Activated CD8-positive, alpha-beta memory T cell treated with anti-CD3 and anti-CD28 coated beads, Interleukin-2, amount 10 ng/mL, durations not matched to agents 7 days and 5 days (primary cell): ENCODE results near the gene ECE1. TPM values are rescaled to one million over a fixed set of nuclear protein-coding genes. Genes with fewer than 3 reads are reported as not detected.

Source experiments
- ATAC-seq: fragments of 150-1000 bp; cut with Tn5 transposase; one replicate; pipeline ENCODE4 v1.10.0; 2021; ENCODE audit warnings: moderate library complexity
- CTCF ChIA-PET: fragments of 350-600 bp; sonication (Branson Sonifier 250); formaldehyde crosslinking; loops from one replicate; lab custom pipeline; 2021; ENCODE audit warnings: antibody characterized with exemption; lab: Charles Lee
- DNase-seq: peaks from one replicate; pipeline ENCODE4 v3.0.0-alpha.2; 2020
- H3K27ac Mint-ChIP-seq: one replicate; pipeline ENCODE4 v1.8.0; 2021; ENCODE audit warnings: mild to moderate bottlenecking, mixed read lengths
- H3K27me3 Mint-ChIP-seq: one replicate; pipeline ENCODE4 v1.8.0; 2021; ENCODE audit warnings: mixed read lengths
- H3K36me3 Mint-ChIP-seq: one replicate; pipeline ENCODE4 v1.8.0; 2021; ENCODE audit warnings: mild to moderate bottlenecking, mixed read lengths
- H3K4me1 Mint-ChIP-seq: one replicate; pipeline ENCODE4 v1.8.0; 2021; ENCODE audit warnings: mixed read lengths
- H3K4me3 Mint-ChIP-seq: one replicate; pipeline ENCODE4 v1.8.0; 2021; ENCODE audit warnings: mild to moderate bottlenecking, moderate library complexity, mixed read lengths
- H3K9me3 Mint-ChIP-seq: one replicate; pipeline ENCODE4 v1.8.0; 2022; ENCODE audit warnings: low read depth, mixed read lengths
- total RNA-seq, 2 experiments: library from RNA; stranded (reverse); gene quantifications; one replicate each; pipeline ENCODE4 v1.2.3, GENCODE V29; 2021

ECE1 gene
- total RNA-seq, 2 experiments from 2014 or later = 46.6 to 87.5 TPM

- ATAC-seq (no peak), DNase-seq (no peak)
- H3K27me3 Mint-ChIP-seq = no peaks in the 10 kb centered on the region
- H3K27ac Mint-ChIP-seq = no peak overlapping the region
- CTCF ChIA-PET = interaction anchor here (1.0 to 2.5 kb wide), 7 partner anchors 8 to 82 kb away, joined by 3 to 16 read pairs (median 5); no protein-coding TSS in a partner anchor
- no peaks in the 10 kb centered on the region for H3K9me3 Mint-ChIP-seq
- H3K4me1 Mint-ChIP-seq = peaks cover 49% of the 10 kb centered on the region
- no peaks in the 10 kb centered on the region for H3K36me3 Mint-ChIP-seq
- no peak overlapping the region for H3K4me3 Mint-ChIP-seq
These were observed 9.6 kb upstream of the ECE1 start for GRCh38 chr1:21299780-21300395.

GRCh38 chr1:21298981-21299391, 8.7 kb upstream of the ECE1 start:
- Mint-ChIP-seq H3K27ac (no peak overlapping the region), H3K27me3 (no peaks in the 10 kb centered on the region), H3K9me3 (no peaks in the 10 kb centered on the region), H3K4me1 (peaks cover 58% of the 10 kb centered on the region), H3K4me3 (no peak overlapping the region), H3K36me3 (no peaks in the 10 kb centered on the region)
- CTCF ChIA-PET = interaction anchor here (1.0 to 2.5 kb wide), 4 partner anchors 29 to 81 kb away, joined by 4 to 16 read pairs (median 6); no protein-coding TSS in a partner anchor
- ATAC-seq = no peak
- no peak for DNase-seq

- CTCF ChIA-PET = interaction anchor here (1.5 to 2.5 kb wide), 2 partner anchors 17 to 28 kb away, joined by 3 to 16 read pairs; no protein-coding TSS in a partner anchor
- Mint-ChIP-seq H3K4me1 (peaks cover 67% of the 10 kb centered on the region), H3K36me3 (no peaks in the 10 kb centered on the region), H3K9me3 (no peaks in the 10 kb centered on the region), H3K4me3 (no peak overlapping the region), H3K27ac (no peak overlapping the region), H3K27me3 (no peaks in the 10 kb centered on the region)
- no peak for ATAC-seq
- no peak for DNase-seq
These were observed 7.7 kb upstream of the ECE1 start for GRCh38 chr1:21297975-21298374.

- Mint-ChIP-seq H3K27ac (peak overlapping the region; percentile 48), H3K27me3 (no peaks in the 10 kb centered on the region), H3K4me3 (no peak overlapping the region), H3K4me1 (peaks cover 76% of the 10 kb centered on the region), H3K36me3 (no peaks in the 10 kb centered on the region), H3K9me3 (no peaks in the 10 kb centered on the region)
- CTCF ChIA-PET = interaction anchor here (1.4 to 7.0 kb wide), 3 partner anchors 19 to 41 kb away, joined by 3 to 60 read pairs (median 3); no protein-coding TSS in a partner anchor
- DNase-seq = no peak
- ATAC-seq = no peak
These were observed 6.5 kb upstream of the ECE1 start for GRCh38 chr1:21296509-21297354.

GRCh38 chr1:21295545-21295944, 5.3 kb upstream of the ECE1 start:
- ATAC-seq = no peak
- Mint-ChIP-seq H3K36me3 (no peaks in the 10 kb centered on the region), H3K4me1 (peaks cover 83% of the 10 kb centered on the region), H3K27ac (peak overlapping the region; percentile 69), H3K4me3 (no peak overlapping the region), H3K27me3 (no peaks in the 10 kb centered on the region), H3K9me3 (no peaks in the 10 kb centered on the region)
- no peak for DNase-seq
- CTCF ChIA-PET = interaction anchor here (1.2 to 7.0 kb wide), 6 partner anchors 25 to 49 kb away, joined by 3 to 60 read pairs (median 16); no protein-coding TSS in a partner anchor

GRCh38 chr1:21295002-21295401, 4.7 kb upstream of the ECE1 start:
- H3K4me1 Mint-ChIP-seq = peaks cover 82% of the 10 kb centered on the region
- H3K27me3 Mint-ChIP-seq = no peaks in the 10 kb centered on the region
- DNase-seq (peak; percentile 66), ATAC-seq (peak; percentile 53)
- H3K9me3 Mint-ChIP-seq = no peaks in the 10 kb centered on the region
- CTCF ChIA-PET = interaction anchor here (0.7 to 7.0 kb wide), 7 partner anchors 25 to 73 kb away, joined by 3 to 60 read pairs (median 10); no protein-coding TSS in a partner anchor
- H3K36me3 Mint-ChIP-seq = no peaks in the 10 kb centered on the region
- H3K4me3 Mint-ChIP-seq = peak overlapping the region; percentile 73
- peak overlapping the region; percentile 98 for H3K27ac Mint-ChIP-seq

GRCh38 chr1:21294266-21294989, 4.2 kb upstream of the ECE1 start:
- peak; percentile 67 for ATAC-seq
- H3K36me3 Mint-ChIP-seq = no peaks in the 10 kb centered on the region
- H3K27ac Mint-ChIP-seq = peak overlapping the region; percentile 98
- H3K9me3 Mint-ChIP-seq = no peaks in the 10 kb centered on the region
- peak; percentile 90 for DNase-seq
- H3K4me1 Mint-ChIP-seq = peaks cover 80% of the 10 kb centered on the region
- peak overlapping the region; percentile 73 for H3K4me3 Mint-ChIP-seq
- H3K27me3 Mint-ChIP-seq = no peaks in the 10 kb centered on the region
- CTCF ChIA-PET = interaction anchor here (0.7 to 7.0 kb wide), 9 partner anchors 11 to 74 kb away, joined by 3 to 60 read pairs (median 6); no protein-coding TSS in a partner anchor

- peak overlapping the region; percentile 98 for H3K27ac Mint-ChIP-seq
- peak; percentile 37 for ATAC-seq
- no peaks in the 10 kb centered on the region for H3K9me3 Mint-ChIP-seq
- H3K36me3 Mint-ChIP-seq = no peaks in the 10 kb centered on the region
- H3K4me1 Mint-ChIP-seq = peaks cover 78% of the 10 kb centered on the region
- peak; percentile 84 for DNase-seq
- H3K4me3 Mint-ChIP-seq = peak overlapping the region; percentile 73
- H3K27me3 Mint-ChIP-seq = no peaks in the 10 kb centered on the region
- CTCF ChIA-PET = interaction anchor here (0.9 to 7.0 kb wide), 10 partner anchors 10 to 75 kb away, joined by 4 to 60 read pairs (median 6); no protein-coding TSS in a partner anchor
These were observed 3.4 kb upstream of the ECE1 start for GRCh38 chr1:21293537-21294265.

GRCh38 chr1:21292984-21293536, 2.8 kb upstream of the ECE1 start:
- Mint-ChIP-seq H3K27me3 (no peaks in the 10 kb centered on the region), H3K36me3 (no peaks in the 10 kb centered on the region), H3K4me3 (peak overlapping the region; percentile 73), H3K27ac (peak overlapping the region; percentile 98), H3K4me1 (peaks cover 80% of the 10 kb centered on the region), H3K9me3 (no peaks in the 10 kb centered on the region)
- CTCF ChIA-PET = interaction anchor here (0.9 to 7.0 kb wide), 10 partner anchors 9 to 76 kb away, joined by 3 to 60 read pairs (median 6); no protein-coding TSS in a partner anchor
- DNase-seq = peak; percentile 72
- peak; percentile 18 for ATAC-seq

- no peak for DNase-seq
- H3K27me3 Mint-ChIP-seq = no peaks in the 10 kb centered on the region
- peaks cover 79% of the 10 kb centered on the region for H3K4me1 Mint-ChIP-seq
- no peaks in the 10 kb centered on the region for H3K36me3 Mint-ChIP-seq
- H3K27ac Mint-ChIP-seq = peak overlapping the region; percentile 98
- CTCF ChIA-PET = interaction anchor here (1.0 to 7.0 kb wide), 9 partner anchors 9 to 76 kb away, joined by 3 to 60 read pairs (median 5); no protein-coding TSS in a partner anchor
- no peak for ATAC-seq
- H3K4me3 Mint-ChIP-seq = peak overlapping the region; percentile 73
- H3K9me3 Mint-ChIP-seq = no peaks in the 10 kb centered on the region
These were observed 2.3 kb upstream of the ECE1 start for GRCh38 chr1:21292503-21292983.

GRCh38 chr1:21291964-21292363, 1.7 kb upstream of the ECE1 start:
- Mint-ChIP-seq H3K36me3 (no peaks in the 10 kb centered on the region), H3K27me3 (no peaks in the 10 kb centered on the region), H3K4me3 (no peak overlapping the region), H3K27ac (peak overlapping the region; percentile 98), H3K4me1 (peaks cover 76% of the 10 kb centered on the region), H3K9me3 (no peaks in the 10 kb centered on the region)
- ATAC-seq = no peak
- CTCF ChIA-PET = interaction anchor here (1.0 to 7.0 kb wide), 9 partner anchors 8 to 77 kb away, joined by 3 to 60 read pairs (median 4); no protein-coding TSS in a partner anchor
- DNase-seq = no peak
